GM04503 (cell line): ENCODE results near the gene SENP3.

Experiments
- DNase-seq: peaks from one replicate; pipeline ENCODE4 v3.0.0-alpha.2; 2012; ENCODE audit warnings: low read depth

The SENP3 gene

GRCh38 chr17:7561589-7562207 is at the start of gene SENP3:
Gene SENP3, plus strand, starts transcription at chr17:7561919. Its CDS starts 1,158 bp downstream, at chr17:7563077.
- no peak for DNase-seq

GRCh38 chr17:7512105-7512504 is 49.6 kb upstream of the SENP3 start:
- no peak for DNase-seq

- DNase-seq, result no peak
Measured at GRCh38 chr17:7512824-7513540, 48.7 kb upstream of the SENP3 start.

- DNase-seq, result no peak
Measured at GRCh38 chr17:7513850-7514419, 47.8 kb upstream of the SENP3 start.

GRCh38 chr17:7515911-7516610 is 45.7 kb upstream of the SENP3 start:
- DNase-seq, result no peak

GRCh38 chr17:7523033-7523432 is 38.7 kb upstream of the SENP3 start:
- no peak for DNase-seq

GRCh38 chr17:7528842-7529241 is 32.9 kb upstream of the SENP3 start:
- DNase-seq, result no peak

- DNase-seq, result no peak
Measured at GRCh38 chr17:7530023-7530900, 31.5 kb upstream of the SENP3 start.

GRCh38 chr17:7538050-7538449 is 23.7 kb upstream of the SENP3 start:
- no peak for DNase-seq

GRCh38 chr17:7538891-7539545 is 22.7 kb upstream of the SENP3 start:
- DNase-seq, result no peak

- DNase-seq, result no peak
Measured at GRCh38 chr17:7541074-7541621, 20.6 kb upstream of the SENP3 start.

- no peak for DNase-seq
Measured at GRCh38 chr17:7544911-7545310, 16.8 kb upstream of the SENP3 start.

- no peak for DNase-seq
Measured at GRCh38 chr17:7548585-7549400, 12.9 kb upstream of the SENP3 start, which contains the start of gene TNFSF12. Gene TNFSF12, plus strand, starts transcription at chr17:7549058. Its CDS starts 96 bp downstream, at chr17:7549154.

- no peak for DNase-seq
Measured at GRCh38 chr17:7549401-7550055, 12.2 kb upstream of the SENP3 start.

GRCh38 chr17:7550344-7550743 is 11.4 kb upstream of the SENP3 start:
- no peak for DNase-seq

GRCh38 chr17:7551396-7551795 is 10.3 kb upstream of the SENP3 start:
- DNase-seq, result no peak

- no peak for DNase-seq
Measured at GRCh38 chr17:7552621-7553051, 9.1 kb upstream of the SENP3 start.

- DNase-seq, result no peak
Measured at GRCh38 chr17:7553356-7553755, 8.4 kb upstream of the SENP3 start.

- DNase-seq, result no peak
Measured at GRCh38 chr17:7555320-7555948, 6.3 kb upstream of the SENP3 start.
